Renal pelvis (tissue), 4 donors: Measurements from ENCODE around the gene GATA1. TPM values are rescaled to one million over a fixed set of nuclear protein-coding genes. Genes with fewer than 3 reads are reported as not detected.
A peak's percentile ranks its signal among the peaks of the same experiment; 100 is the strongest.
"Not testable (repeated sequence)": the region's sequence is repeated elsewhere in the genome, so short reads cannot be mapped to it uniquely, and the experiment has no call there.

Experiments
- DNase-seq: peaks from one replicate; pipeline ENCODE4 v3.0.0-alpha.2; 2013
- polyA plus RNA-seq, 3 donors: library from polyadenylated mRNA; unstranded; fragments of 120-200 nt; gene quantifications; one replicate each; pipeline ENCODE4 v1.2.1, GENCODE V29; 2013; ENCODE audit not compliant: insufficient read length in 3 of 3

GATA1 gene
- polyA plus RNA-seq, 3 donors: 0.44 to 0.87 (median 0.54) TPM

DNA sequence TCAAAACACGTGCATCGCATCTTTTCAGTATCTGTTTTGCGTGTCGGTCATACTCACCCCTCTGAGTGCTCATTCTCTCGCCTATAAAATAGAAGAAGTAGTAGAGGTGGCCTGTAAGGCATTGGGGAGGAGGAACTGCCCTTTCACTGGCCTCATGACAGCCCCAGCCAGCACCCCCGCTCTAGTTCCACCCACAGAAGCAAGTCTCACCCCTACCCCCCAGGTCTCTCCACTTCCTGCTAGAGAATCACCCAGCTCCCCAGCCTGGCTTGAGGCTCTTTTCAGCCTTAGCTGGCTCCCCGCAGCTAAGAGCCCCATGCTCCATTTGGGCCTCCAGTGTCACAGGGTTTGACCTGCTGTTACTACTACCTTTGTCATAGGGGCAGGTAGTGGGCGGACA is 27.3 kb downstream of the GATA1 start:
- DNase-seq: no peak

DNA sequence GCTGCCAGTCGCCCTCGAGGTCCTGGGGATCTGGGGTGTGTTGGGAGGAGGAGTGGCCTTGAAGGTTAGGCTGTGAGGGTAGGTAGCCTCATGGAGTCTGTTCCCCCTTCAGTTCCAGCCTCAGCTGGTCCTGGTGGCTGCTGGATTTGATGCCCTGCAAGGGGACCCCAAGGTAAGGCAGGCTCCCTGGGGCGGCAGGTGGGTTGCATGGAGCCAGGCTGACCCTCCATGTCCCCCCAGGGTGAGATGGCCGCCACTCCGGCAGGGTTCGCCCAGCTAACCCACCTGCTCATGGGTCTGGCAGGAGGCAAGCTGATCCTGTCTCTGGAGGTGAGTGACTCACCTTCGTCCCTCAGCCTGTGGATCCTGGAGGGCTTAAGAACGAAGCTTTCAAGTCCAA is 28.3 kb downstream of the GATA1 start:
- no peak for DNase-seq

DNA sequence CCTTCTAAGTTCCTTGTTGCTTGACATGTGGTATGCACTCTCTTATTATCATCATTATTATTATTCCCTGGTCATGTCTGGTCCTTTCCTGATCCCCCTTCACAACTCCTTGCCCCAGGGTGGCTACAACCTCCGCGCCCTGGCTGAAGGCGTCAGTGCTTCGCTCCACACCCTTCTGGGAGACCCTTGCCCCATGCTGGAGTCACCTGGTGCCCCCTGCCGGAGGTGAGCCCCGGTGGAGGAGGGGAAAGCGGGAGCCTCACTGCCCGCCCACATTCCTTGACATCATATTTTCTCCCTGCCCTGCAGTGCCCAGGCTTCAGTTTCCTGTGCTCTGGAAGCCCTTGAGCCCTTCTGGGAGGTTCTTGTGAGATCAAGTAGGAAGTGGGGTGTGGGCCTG is 28.9 kb downstream of the GATA1 start:
- DNase-seq: no peak

DNA sequence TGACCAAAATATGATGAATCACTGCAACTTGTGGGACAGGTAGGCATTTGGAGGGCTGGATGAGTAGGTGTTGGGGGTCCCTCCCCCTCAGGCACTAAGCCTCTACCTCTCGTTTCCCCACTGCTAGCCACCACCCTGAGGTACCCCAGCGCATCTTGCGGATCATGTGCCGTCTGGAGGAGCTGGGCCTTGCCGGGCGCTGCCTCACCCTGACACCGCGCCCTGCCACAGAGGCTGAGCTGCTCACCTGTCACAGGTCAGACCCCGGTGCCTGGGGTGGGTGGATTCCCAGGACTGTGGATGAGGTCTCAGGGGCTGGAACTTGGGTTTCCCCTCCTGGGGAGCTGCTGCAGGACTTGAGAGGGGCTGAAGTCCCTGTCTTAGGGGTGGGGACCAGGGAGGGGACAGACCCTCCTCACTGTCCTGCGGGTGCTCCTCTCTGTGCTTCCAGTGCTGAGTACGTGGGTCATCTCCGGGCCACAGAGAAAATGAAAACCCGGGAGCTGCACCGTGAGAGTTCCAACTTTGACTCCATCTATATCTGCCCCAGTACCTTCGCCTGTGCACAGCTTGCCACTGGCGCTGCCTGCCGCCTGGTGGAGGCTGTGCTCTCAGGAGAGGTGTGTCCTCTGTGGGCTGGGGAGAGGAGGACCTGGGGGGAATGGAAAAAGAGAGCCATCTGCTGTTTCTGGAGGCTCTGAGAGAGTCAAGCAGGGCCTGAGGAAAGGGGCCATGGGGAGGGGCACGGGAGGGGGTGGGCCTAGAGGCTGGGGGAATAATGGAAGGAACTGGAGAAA is 29.8 kb downstream of the GATA1 start:
- no peak for DNase-seq

DNA sequence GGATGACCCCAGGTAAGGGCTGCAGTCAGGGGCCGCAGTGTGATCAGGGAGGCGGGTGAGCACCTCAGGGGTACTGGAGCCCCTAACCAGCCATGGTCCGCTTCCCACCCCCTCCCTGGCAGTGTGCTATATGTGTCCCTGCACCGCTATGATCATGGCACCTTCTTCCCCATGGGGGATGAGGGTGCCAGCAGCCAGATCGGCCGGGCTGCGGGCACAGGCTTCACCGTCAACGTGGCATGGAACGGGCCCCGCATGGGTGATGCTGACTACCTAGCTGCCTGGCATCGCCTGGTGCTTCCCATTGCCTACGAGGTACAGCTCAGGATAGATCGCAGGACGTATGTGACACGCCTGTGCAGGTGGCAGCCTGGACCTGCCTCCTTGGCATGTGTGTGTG is 31.7 kb downstream of the GATA1 start:
- DNase-seq: no peak

DNA sequence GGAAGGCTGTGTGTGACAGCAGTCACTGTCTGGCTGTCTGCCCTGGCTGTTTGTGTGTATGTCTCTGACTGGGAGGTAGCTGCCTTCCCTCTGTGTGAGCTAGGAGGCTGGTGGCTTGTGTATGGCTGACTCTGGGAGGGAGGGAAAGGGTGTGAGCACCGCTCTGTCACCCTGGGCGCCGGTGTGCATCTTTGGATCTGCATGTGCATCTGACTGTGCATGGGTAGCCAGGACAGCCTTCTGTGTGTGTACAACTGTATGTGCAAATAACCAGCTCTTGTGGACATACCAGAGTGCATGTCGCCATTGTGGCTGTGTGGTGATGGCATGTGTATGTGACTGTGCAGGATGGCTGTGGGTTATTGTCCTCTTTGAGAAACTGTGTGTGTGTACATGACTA is 32.5 kb downstream of the GATA1 start:
- no peak for DNase-seq

DNA sequence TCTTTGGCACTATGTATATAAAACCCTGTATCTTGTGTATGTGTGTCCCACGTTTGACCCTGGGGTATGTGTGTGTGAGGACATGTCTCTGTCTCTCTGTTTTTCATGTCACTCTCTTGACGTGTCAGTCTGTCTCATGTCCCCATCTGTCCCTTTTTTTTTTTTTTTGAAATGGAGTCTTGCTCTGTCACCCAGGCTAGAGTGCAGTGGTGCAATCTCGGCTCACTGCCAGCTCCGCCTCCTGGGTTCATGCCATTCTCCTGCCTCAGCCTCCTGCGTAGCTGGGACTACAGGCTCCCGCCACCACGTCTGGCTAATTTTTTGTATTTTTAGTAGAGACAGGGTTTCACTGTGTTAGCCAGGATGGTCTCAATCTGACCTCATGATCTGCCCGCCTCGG is 33.0 kb downstream of the GATA1 start:
- DNase-seq: not testable (repeated sequence)

DNA sequence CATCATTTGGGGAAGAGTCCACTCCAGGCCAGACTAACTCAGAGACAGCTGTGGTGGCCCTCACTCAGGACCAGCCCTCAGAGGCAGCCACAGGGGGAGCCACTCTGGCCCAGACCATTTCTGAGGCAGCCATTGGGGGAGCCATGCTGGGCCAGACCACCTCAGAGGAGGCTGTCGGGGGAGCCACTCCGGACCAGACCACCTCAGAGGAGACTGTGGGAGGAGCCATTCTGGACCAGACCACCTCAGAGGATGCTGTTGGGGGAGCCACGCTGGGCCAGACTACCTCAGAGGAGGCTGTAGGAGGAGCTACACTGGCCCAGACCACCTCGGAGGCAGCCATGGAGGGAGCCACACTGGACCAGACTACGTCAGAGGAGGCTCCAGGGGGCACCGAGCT is 36.7 kb downstream of the GATA1 start:
- DNase-seq: no peak

DNA sequence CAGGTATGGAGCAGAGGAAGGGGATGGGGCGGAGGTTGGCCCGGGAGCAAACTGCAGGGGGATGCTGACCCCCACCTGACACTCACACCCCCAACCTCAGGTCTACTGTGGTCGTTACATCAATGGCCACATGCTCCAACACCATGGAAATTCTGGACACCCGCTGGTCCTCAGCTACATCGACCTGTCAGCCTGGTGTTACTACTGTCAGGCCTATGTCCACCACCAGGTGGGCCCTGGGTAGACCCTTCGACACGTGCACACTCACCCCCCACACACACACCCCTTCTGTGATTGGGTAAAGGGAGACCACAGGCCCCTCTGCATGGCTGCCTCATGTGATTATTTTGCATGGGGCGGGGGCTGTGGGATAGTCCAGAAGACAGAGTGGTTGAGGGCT is 37.7 kb downstream of the GATA1 start:
- no peak for DNase-seq

DNA sequence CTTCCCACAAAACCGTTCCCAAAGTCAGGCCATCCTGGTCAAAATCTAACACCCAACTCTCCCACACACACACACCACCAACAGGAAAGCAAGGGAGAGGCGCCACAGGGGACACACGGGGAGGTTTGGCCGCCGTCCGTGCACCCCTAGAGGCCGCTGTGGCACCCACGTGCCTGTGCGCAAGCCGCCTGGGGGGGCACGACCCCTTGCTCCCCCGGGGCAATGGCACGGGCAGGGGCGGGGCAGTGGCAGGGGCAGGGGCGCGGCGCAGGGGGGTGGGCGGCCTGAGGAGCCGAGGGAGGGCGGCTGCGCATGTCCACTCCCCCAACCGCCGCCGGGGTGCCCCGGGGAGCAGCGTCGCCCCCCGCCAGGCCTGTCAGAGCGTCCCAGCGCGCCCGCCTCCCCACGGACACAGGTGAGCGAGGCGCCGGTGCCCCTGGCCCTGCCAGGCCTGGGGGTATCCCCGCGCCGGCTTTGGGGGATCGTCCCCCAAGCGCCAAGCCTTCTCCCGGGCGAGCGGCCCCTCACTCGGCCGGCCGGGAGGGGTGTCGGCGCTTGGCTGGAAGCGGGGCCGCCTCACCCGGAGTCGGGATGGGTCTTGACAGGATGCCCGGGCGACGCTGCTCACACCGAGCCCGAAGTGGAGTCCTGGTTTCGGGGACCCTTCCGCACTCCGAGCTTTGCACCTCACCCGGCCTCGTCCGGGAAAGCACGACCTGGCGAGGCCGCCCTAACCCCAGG is 39.9 kb downstream of the GATA1 start, which contains the start of gene ERAS:
TSS of gene ERAS (plus strand) at position 379 of the 741 bp plus-strand sequence. CDS start 2,611 bp downstream, outside the sequence.
- no peak for DNase-seq

DNA sequence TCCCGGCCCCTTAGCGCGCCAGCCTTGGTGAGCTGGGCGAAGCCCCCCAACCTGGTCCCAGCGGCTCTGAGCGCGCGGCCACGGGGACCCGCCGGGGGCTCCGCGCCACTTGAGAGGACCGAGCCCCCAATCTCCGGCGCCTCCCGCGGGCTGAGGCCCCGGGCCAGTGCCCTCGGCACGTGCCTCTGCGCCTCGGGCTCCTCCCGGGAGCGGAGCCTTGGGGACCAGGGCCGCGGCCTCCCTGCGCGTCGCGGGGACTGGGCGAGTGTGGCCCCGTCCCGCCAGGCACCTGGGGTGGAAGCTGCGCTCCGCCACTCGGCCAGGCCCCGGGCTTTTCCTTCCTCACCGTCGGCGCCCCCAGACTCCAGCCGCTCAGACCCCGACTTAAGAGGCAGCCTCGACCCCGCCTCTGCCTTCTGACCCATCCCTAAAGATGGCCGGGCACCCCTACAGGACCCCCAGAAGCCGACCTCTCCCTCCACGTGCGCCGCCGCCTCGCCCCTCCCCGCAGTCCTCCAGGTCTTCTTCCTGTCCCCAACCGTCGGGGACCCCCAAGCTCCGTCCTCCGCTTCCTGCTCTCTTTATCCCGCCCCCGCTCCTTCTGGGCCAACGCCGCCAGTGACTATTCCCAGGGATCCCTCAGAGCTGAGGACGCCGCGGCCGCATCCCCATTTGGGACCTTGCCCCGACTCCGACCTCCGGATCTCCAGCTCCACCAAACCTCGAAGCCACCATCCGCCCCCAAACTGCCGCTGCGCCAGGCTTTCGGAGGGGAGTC is 40.7 kb downstream of the GATA1 start:
- no peak for DNase-seq

DNA sequence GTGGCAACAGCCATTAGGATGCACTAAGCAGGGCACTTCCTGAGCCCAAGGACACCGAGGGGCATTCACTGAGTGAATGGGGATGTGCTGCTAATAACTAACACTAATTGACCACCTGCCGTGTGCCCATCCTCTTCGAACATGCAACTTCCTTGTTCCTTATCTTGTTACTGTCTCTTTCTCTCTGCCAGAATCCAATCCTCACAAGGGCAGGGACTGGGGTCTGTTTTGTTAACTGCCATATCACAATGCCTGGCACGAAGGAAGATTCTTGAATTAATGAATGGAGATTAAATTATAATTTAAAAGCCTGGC is 41.2 kb downstream of the GATA1 start:
- no peak for DNase-seq

DNA sequence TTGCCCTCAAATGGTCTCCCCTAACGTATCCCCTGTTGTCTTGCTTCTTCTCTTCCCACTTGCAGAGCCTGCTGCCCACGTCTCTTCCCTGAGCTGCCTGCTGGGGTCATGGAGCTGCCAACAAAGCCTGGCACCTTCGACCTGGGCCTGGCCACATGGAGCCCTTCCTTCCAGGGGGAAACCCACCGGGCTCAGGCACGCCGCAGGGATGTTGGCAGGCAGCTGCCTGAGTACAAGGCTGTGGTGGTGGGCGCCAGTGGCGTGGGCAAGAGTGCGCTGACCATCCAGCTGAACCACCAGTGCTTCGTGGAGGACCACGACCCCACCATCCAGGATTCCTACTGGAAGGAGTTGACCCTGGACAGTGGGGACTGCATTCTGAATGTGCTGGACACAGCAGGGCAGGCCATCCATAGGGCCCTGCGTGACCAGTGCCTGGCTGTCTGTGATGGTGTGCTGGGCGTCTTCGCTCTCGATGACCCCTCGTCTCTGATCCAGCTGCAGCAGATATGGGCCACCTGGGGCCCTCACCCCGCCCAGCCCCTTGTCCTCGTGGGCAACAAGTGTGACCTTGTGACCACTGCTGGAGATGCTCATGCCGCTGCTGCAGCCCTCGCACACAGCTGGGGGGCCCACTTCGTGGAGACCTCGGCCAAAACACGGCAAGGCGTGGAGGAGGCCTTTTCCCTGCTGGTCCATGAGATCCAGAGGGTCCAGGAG is 42.8 kb downstream of the GATA1 start:
- no peak for DNase-seq

DNA sequence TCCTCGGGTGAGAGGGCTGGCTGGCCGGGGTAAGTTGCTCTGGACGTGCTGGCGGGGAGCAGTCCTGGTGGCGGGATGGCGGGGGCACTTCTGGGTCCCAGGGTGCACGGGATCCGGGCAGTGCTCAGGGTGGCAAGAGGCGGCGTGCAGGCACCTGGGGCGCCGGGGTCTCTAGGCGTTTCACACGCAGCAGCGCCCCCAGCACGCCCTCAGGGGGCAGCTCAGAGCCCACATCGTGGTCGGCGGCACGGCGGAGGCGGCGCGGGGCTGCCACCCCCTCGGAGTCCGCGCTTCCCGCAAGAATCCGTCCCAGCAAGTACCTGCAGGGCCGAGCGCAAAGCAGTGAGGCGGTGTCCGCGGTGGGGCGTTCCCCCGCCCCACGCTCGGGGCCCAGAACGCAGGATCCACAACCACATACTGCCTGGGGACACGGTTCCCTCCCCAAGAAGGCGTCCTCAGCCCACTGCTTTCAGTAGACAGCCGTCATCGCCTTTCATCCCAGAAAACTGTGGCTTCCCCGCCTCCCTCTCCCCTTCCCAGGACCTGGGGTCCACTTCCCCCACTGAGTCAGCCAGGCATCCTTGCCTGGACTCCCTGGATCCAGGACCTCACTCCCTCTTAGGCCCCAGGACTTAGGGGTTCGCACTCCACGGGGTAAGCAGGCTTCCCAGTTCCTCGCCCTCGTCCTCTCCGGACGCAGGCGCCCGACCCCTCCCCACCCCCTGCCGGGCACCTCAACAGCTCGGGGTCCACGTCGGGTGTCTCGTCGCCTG is 44.9 kb downstream of the GATA1 start:
- DNase-seq: no peak

DNA sequence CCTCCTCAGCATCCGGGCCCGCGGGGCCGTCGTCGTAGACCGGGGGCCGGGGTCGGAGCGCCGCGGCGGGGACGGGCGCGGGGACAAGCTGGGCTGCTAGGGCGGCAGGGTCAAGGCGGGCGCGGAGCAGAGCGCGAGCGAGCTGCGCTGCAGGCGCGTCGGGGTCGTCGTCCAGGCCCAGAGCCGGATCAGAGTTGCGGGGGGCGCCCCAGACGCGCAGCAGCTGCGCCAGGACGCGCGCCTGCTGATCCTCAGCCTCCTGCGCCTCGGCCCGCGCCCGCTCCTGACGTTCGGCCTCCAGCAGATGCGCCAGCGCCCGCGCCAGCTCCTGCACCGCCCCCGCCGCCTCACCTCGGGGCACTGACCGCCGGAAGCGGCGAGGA is 45.5 kb downstream of the GATA1 start:
- no peak for DNase-seq

DNA sequence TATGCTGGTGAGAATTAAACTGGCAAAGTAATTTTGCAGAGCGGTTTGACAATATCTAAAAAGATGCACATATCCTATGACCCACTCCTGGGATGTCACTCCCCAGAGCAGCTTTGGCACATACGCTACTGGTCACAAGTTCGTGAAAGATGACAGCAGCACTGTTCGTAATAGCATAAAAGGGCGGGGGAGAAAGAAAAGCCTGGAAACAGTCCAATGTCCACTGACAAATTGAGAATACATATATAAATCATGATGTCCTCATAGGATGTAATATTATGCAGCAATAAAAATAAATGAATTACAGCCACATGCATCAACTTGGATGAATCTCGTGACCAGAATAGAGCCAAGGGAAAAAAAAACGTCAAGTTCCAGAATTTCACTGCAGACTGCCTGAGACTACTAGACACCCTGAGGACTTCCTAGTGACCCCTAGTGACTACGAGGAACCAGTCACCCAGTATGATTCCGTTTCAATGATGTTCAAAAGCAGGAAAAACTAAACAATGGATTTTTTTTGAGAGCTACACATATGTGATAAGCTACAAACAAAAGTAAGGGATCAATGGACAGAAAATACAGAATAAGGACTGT is 47.2 kb downstream of the GATA1 start:
- no peak for DNase-seq

DNA sequence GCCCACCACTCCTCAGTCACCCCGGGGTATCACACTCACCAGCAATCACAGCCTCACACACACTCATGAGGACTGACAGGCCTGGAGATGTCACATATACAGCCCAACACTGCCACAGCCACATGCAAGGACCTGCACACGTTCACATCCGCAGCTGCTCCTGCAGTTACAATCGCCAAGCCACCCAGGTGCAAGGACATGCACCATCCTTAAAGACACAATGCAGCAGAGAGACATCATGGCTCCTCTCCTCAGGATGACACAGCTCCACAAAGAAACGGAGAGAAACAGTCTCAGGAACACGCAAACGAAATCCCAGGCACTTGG is 48.0 kb downstream of the GATA1 start:
- no peak for DNase-seq

DNA sequence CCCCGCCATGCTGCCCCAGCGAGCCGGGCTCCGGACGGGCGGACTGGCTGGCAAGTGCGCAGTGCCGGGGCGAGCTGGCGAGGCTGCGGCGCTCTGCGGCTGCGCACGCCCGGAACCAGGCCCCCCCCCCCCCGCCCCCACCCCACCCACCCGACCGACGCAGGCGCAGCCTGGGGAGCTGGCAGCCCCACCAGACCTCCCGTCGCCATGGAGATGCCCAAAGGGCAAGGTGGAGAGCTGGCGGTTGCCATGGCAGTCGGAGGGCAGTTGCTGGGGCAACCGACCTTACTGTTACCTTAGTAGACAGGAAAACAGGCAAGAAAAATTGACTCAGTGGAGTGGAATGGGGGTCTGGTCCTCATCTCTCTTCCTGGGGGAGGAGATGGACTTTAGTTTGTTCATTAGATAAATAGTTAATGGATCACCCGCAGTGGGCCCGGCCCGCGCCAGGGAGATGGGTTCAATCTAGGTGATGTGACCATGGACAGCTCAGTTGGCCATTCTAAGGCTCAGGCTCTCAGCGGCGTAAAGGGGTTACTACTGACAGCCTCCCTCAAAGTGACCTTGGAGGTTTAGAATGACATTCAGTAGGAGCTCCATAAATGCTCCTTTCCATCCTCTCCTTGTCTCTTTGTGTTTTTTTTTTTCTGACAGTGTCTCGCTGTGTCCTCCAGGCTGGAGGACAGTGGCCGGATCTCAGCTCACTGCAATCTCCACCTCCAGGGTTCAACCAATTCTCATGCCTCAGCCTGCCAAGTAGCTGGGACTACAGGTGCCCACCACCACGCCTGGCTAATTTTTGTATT is 49.3 kb downstream of the GATA1 start, which contains the start of gene PCSK1N:
TSS of gene PCSK1N (minus strand) at position 87 of the 806 bp plus-strand sequence. CDS start at position 9, 78 bp downstream.
- DNase-seq: peak; percentile 62

DNA sequence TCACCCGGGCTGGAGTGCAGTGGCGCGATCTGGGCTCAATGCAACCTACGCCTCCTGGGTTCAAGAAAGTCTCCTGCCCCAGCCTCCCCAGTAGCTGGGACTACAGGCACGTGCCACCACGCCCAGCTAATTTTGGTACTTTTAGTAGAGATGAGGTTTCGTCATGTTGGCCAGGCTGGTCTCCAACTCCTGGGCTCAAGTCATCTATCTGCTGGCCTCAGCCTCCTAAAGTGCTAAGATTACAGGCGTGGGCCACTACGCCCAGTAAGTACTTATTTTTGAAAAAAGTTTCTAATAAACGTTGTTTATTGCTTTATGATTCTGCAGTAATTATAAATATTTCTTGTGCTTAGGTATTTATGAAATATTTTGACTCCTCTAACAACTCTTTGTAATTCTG is 53.3 kb downstream of the GATA1 start:
- no peak for DNase-seq
